ENCODE results near the gene ARAP1. TPM values are rescaled to one million over a fixed set of nuclear protein-coding genes. Genes with fewer than 3 reads are reported as not detected.
A peak's percentile ranks its signal among the peaks of the same experiment; 100 is the strongest.

The ARAP1 gene
- total and polyA plus RNA-seq, 7 experiments from 2014 or later, result 30.4 to 317 (median 132) TPM

DNA sequence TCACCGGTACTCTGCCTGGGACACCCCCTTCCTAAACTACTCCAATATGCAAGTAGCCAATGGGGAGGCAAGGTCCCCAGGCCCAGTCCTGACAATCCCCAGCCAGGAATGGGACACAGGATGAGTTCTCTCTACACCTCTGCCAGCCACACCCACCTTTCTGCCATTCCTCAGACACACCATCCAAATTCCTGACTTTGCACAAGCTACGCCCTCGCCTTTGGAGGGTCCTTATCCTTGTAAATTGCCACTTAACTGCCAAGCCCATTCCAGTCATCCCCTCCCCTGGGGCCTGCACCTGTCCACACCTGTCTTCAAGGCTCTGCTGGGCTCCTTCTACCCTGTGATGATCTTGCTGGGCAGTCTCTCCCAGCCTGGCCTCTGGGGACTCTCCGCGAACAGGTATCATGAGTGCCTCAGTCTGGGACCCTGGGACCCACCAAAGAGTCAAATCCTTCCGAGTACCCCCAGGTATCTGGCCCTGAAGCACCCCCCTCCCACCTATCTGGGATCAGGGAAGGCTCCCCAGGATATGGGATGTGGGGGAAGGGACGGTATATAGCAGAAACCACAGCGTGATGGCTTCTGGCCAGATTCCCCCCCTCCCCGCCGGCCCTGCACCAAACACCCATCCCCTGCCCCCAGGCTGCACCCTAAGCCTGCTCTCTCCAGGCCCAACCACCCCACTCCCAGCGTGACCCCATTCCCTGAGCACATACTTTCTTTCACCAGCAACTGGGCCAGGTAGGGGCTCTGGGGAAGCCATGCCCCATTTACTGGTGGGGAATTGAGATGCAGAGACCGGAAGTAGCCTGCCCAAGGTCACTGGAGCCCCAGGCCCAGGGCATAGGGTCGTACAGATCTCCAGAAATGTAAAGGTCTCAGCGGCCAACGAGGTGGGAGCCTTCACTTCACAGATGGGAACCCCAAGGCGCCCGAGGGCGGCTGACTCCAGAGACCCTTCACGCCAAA is 806 bp downstream of the ARAP1 start:
- H3K27me3 ChIP-seq (ENCODE audit: control insufficient read depth in 2 of 2, insufficient read depth in 2 of 2, low read length in 2 of 2), result no peaks in the 10 kb centered on the region
- H3K27ac Mint-ChIP-seq, result peak overlapping the region; percentile 71 to 94 (median 91)
- H3K9me3 Mint-ChIP-seq, result no peaks in the 10 kb centered on the region
- peak overlapping the region; percentile 81 for H3K27ac ChIP-seq (ENCODE audit: low read depth, low read length)
- no peaks in the 10 kb centered on the region for H3K9me3 ChIP-seq (ENCODE audit: control insufficient read depth in 2 of 3, low read length in 3 of 3)
- peak overlapping the region; percentile 87 to 98 (median 94) for H3K4me3 Mint-ChIP-seq
- H3K36me3 ChIP-seq (ENCODE audit: control insufficient read depth in 2 of 3, insufficient read depth in 3 of 3, low read length in 3 of 3), result peaks cover 0 to 14% (median 0%) of the 10 kb centered on the region in 3 experiments
- POLR2A ChIA-PET, result interaction anchor here (1.0 to 1.4 kb wide), 2 partner anchors 26 to 43 kb away, joined by 3 read pairs; no protein-coding TSS in a partner anchor
- H3K4me1 Mint-ChIP-seq, result peaks cover 38 to 58% (median 52%) of the 10 kb centered on the region in 7 donors
- peaks cover 0 to 7% (median 1%) of the 10 kb centered on the region in 5 donors for H3K36me3 Mint-ChIP-seq
- CTCF ChIA-PET, result interaction anchor here (0.7 to 1.2 kb wide), 2 partner anchors 22 to 25 kb away, joined by 3 read pairs; no protein-coding TSS in a partner anchor
- DNase-seq (no peak), ATAC-seq (no peak)
- H3K4me3 ChIP-seq (ENCODE audit: low read length), result peak overlapping the region; percentile 93
- no peaks in the 10 kb centered on the region for H3K27me3 Mint-ChIP-seq
- intact Hi-C loops (cut with micrococcal nuclease), result loop anchor here (1.0 to 2.0 kb wide), 7 partner anchors 15 to 71 kb away; partner anchors contain the start of gene ATG16L2 (in 2 of the 2)
- peaks cover 29 to 38% of the 10 kb centered on the region in 2 donors for H3K4me1 ChIP-seq (ENCODE audit: control insufficient read depth in 2 of 2, insufficient read depth in 2 of 2, low read length in 2 of 2)

GRCh38 chr11:72750556-72751115 is 1.6 kb downstream of the ARAP1 start:
- H3K4me3 Mint-ChIP-seq, result peak overlapping the region; percentile 87 to 98 (median 94)
- intact Hi-C loops (cut with micrococcal nuclease), result no loop called here
- POLR2A ChIA-PET, result interaction anchor here (1.0 to 1.4 kb wide), 2 partner anchors 25 to 44 kb away, joined by 3 read pairs; no protein-coding TSS in a partner anchor
- H3K36me3 Mint-ChIP-seq, result peaks cover 0 to 7% (median 0%) of the 10 kb centered on the region in 5 donors
- H3K4me1 Mint-ChIP-seq, result peaks cover 38 to 63% (median 53%) of the 10 kb centered on the region in 7 donors
- H3K9me3 Mint-ChIP-seq, result no peaks in the 10 kb centered on the region
- Histone ChIP-seq H3K36me3 (ENCODE audit: control insufficient read depth in 2 of 3, insufficient read depth in 3 of 3, low read length in 3 of 3) (peaks cover 0 to 14% (median 0%) of the 10 kb centered on the region in 3 experiments), H3K27me3 (ENCODE audit: control insufficient read depth in 2 of 2, insufficient read depth in 2 of 2, low read length in 2 of 2) (no peaks in the 10 kb centered on the region), H3K4me3 (ENCODE audit: low read length) (no peak overlapping the region), H3K27ac (ENCODE audit: low read depth, low read length) (peak overlapping the region; percentile 81), H3K4me1 (ENCODE audit: control insufficient read depth in 2 of 2, insufficient read depth in 2 of 2, low read length in 2 of 2) (peaks cover 29 to 38% of the 10 kb centered on the region in 2 donors), H3K9me3 (ENCODE audit: control insufficient read depth in 2 of 3, low read length in 3 of 3) (no peaks in the 10 kb centered on the region)
- H3K27ac Mint-ChIP-seq, result peak overlapping the region; percentile 20 to 93 (median 91)
- H3K27me3 Mint-ChIP-seq, result no peaks in the 10 kb centered on the region
- no peak for ATAC-seq
- DNase-seq, result no peak
- CTCF ChIA-PET, result interaction anchor here (1.2 kb wide), 2 partner anchors 14 to 24 kb away, joined by 3 to 4 read pairs; no protein-coding TSS in a partner anchor

DNA sequence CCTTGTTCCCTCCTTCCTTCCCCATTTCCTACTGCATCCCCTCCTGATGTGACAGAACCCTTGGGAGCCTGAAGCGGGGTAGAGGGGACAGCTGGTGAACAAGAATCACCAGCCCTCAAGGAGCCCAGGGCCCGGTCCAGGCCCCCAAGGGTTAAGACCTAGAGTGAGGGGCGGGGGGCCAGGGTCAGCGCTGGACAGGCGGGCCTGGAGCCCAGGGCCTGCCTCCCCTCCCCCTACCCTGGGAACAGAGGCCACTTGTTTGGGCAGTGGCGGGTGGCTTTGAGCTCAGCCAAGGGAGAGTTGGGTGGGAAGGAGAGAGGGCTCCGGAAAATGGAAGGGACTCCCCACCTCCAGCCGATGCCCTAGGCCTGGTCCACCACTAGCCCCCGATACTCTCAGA is 2.1 kb downstream of the ARAP1 start:
- Histone ChIP-seq H3K27ac (ENCODE audit: low read depth, low read length) (peak overlapping the region; percentile 81), H3K4me1 (ENCODE audit: control insufficient read depth in 2 of 2, insufficient read depth in 2 of 2, low read length in 2 of 2) (peaks cover 29 to 38% of the 10 kb centered on the region in 2 donors), H3K9me3 (ENCODE audit: control insufficient read depth in 2 of 3, low read length in 3 of 3) (no peaks in the 10 kb centered on the region), H3K36me3 (ENCODE audit: control insufficient read depth in 2 of 3, insufficient read depth in 3 of 3, low read length in 3 of 3) (peaks cover 0 to 14% (median 0%) of the 10 kb centered on the region in 3 experiments), H3K27me3 (ENCODE audit: control insufficient read depth in 2 of 2, insufficient read depth in 2 of 2, low read length in 2 of 2) (no peaks in the 10 kb centered on the region), H3K4me3 (ENCODE audit: low read length) (no peak overlapping the region)
- Mint-ChIP-seq H3K9me3 (no peaks in the 10 kb centered on the region), H3K27me3 (no peaks in the 10 kb centered on the region), H3K4me1 (peaks cover 38 to 63% (median 53%) of the 10 kb centered on the region in 7 donors), H3K36me3 (peaks cover 0 to 7% (median 0%) of the 10 kb centered on the region in 5 donors), H3K4me3 (peak overlapping the region in 3 of 10 donors; percentile 89 to 97 (median 95)), H3K27ac (peak overlapping the region in 5 of 9 donors; percentile 18 to 87 (median 51))
- DNase-seq, result no peak
- POLR2A ChIA-PET, result interaction anchor here (1.4 kb wide), 1 partner anchor 25 kb away, joined by 3 read pairs; no protein-coding TSS in a partner anchor
- CTCF ChIA-PET, result interaction anchor here (1.2 kb wide), 2 partner anchors 14 to 23 kb away, joined by 3 to 4 read pairs; no protein-coding TSS in a partner anchor
- intact Hi-C loops (cut with micrococcal nuclease), result no loop called here
- ATAC-seq, result no peak

- ATAC-seq, result no peak
- H3K4me1 Mint-ChIP-seq, result peaks cover 42 to 67% (median 65%) of the 10 kb centered on the region in 7 donors
- H3K9me3 ChIP-seq (ENCODE audit: control insufficient read depth in 2 of 3, low read length in 3 of 3), result no peaks in the 10 kb centered on the region
- peak overlapping the region in 1 of 10 donors; percentile 26 for H3K4me3 Mint-ChIP-seq
- ChIA-PET POLR2A (no interaction called here), CTCF (interaction anchor here (1.4 kb wide), 1 partner anchor 22 kb away, joined by 4 read pairs; no protein-coding TSS in a partner anchor)
- peak overlapping the region in 6 of 9 donors; percentile 8 to 72 (median 48) for H3K27ac Mint-ChIP-seq
- no peaks in the 10 kb centered on the region for H3K27me3 ChIP-seq (ENCODE audit: control insufficient read depth in 2 of 2, insufficient read depth in 2 of 2, low read length in 2 of 2)
- no peaks in the 10 kb centered on the region for H3K27me3 Mint-ChIP-seq
- DNase-seq, result no peak
- no peak overlapping the region for H3K4me3 ChIP-seq (ENCODE audit: low read length)
- peaks cover 22 to 45% of the 10 kb centered on the region in 2 donors for H3K4me1 ChIP-seq (ENCODE audit: control insufficient read depth in 2 of 2, insufficient read depth in 2 of 2, low read length in 2 of 2)
- H3K36me3 ChIP-seq (ENCODE audit: control insufficient read depth in 2 of 3, insufficient read depth in 3 of 3, low read length in 3 of 3), result peaks cover 0 to 14% (median 0%) of the 10 kb centered on the region in 3 experiments
- H3K27ac ChIP-seq (ENCODE audit: low read depth, low read length), result no peak overlapping the region
- H3K36me3 Mint-ChIP-seq, result peaks cover 0 to 6% (median 0%) of the 10 kb centered on the region in 5 donors
- intact Hi-C loops (cut with micrococcal nuclease), result no loop called here
- H3K9me3 Mint-ChIP-seq, result no peaks in the 10 kb centered on the region
These were observed 4.8 kb downstream of the ARAP1 start for GRCh38 chr11:72747289-72747855.

- Mint-ChIP-seq H3K27me3 (no peaks in the 10 kb centered on the region), H3K4me3 (no peak overlapping the region), H3K36me3 (peaks cover 0 to 6% (median 0%) of the 10 kb centered on the region in 5 donors), H3K27ac (peak overlapping the region in 4 of 9 donors; percentile 8 to 72 (median 58)), H3K9me3 (no peaks in the 10 kb centered on the region), H3K4me1 (peaks cover 47 to 72% (median 70%) of the 10 kb centered on the region in 7 donors)
- CTCF ChIA-PET, result no interaction called here
- Histone ChIP-seq H3K27me3 (ENCODE audit: control insufficient read depth in 2 of 2, insufficient read depth in 2 of 2, low read length in 2 of 2) (no peaks in the 10 kb centered on the region), H3K4me3 (ENCODE audit: low read length) (no peak overlapping the region), H3K4me1 (ENCODE audit: control insufficient read depth in 2 of 2, insufficient read depth in 2 of 2, low read length in 2 of 2) (peaks cover 23 to 50% of the 10 kb centered on the region in 2 donors), H3K9me3 (ENCODE audit: control insufficient read depth in 2 of 3, low read length in 3 of 3) (no peaks in the 10 kb centered on the region), H3K27ac (ENCODE audit: low read depth, low read length) (no peak overlapping the region), H3K36me3 (ENCODE audit: control insufficient read depth in 2 of 3, insufficient read depth in 3 of 3, low read length in 3 of 3) (peaks cover 0 to 10% (median 0%) of the 10 kb centered on the region in 3 experiments)
- DNase-seq (no peak), ATAC-seq (no peak)
- POLR2A ChIA-PET, result interaction anchor here (1.5 kb wide), 1 partner anchor 10 kb away, joined by 7 read pairs; no protein-coding TSS in a partner anchor
- intact Hi-C loops (cut with micrococcal nuclease), result no loop called here
These were observed 5.4 kb downstream of the ARAP1 start for GRCh38 chr11:72746821-72747220.
